AG10803 (cell line): ENCODE data around the gene SEC22C.
"Not testable (repeated sequence)": the region's sequence is repeated elsewhere in the genome, so short reads cannot be mapped to it uniquely, and the experiment has no call there.

Source experiments
- DNase-seq: peaks from one replicate; pipeline ENCODE4 v3.0.0; 2010; ENCODE audit warnings: low read depth
- H3K4me3 ChIP-seq: 2 replicates; pipeline ENCODE4 v1.5.1; 2011; ENCODE audit warnings: mild to moderate bottlenecking, low read length, control low read depth
- TF ChIP-seq, protein P1 (sequence below): conservative IDR thresholded peaks from 2 replicates; pipeline ENCODE4 v1.5.1; 2011; ENCODE audit warnings: mild to moderate bottlenecking, low read length, control low read depth, inconsistent platforms

SEC22C gene

GRCh38 chr3:42605546-42606173, 23.9 kb upstream of the SEC22C start:
- no peak overlapping the region for H3K4me3 ChIP-seq
- TF ChIP-seq, protein P1, sequence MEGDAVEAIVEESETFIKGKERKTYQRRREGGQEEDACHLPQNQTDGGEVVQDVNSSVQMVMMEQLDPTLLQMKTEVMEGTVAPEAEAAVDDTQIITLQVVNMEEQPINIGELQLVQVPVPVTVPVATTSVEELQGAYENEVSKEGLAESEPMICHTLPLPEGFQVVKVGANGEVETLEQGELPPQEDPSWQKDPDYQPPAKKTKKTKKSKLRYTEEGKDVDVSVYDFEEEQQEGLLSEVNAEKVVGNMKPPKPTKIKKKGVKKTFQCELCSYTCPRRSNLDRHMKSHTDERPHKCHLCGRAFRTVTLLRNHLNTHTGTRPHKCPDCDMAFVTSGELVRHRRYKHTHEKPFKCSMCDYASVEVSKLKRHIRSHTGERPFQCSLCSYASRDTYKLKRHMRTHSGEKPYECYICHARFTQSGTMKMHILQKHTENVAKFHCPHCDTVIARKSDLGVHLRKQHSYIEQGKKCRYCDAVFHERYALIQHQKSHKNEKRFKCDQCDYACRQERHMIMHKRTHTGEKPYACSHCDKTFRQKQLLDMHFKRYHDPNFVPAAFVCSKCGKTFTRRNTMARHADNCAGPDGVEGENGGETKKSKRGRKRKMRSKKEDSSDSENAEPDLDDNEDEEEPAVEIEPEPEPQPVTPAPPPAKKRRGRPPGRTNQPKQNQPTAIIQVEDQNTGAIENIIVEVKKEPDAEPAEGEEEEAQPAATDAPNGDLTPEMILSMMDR = no peak
- no peak for DNase-seq

GRCh38 chr3:42602961-42603360, 21.2 kb upstream of the SEC22C start:
- DNase-seq = no peak
- TF ChIP-seq, protein P1 = no peak
- H3K4me3 ChIP-seq = no peak overlapping the region

DNA sequence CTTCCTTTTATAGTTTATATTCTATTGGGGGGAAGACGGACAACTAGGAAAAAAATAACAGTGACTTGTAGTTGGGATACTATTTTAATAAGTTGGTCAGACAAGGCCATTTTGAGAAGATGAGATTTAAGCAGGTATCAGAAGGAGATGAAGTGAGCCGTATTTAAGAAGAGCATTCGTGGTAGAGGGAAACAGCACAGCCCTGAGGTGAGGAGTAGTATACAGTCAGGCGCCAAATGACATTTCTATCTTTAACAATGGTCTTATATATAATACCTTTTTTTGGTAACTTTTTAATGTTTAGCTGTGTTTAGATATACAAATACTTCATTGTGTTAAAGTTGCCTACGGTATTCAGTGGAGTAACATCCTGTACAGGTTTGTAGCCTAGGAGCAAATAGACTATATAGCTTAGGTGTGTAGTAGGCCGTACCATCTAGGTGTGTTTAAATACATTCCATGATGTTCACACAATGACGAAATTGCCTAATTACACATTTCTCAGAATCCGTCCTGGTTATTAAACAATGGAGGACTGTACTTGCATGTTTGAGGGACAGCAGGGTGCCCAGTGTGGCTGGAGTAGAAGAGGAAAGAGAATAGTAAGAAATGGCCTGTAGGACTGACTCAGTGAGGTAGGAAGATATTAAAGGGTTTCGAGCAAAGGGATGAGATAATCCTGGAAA, 20.3 kb upstream of the SEC22C start:
- TF ChIP-seq, protein P1 = peak; percentile 16; the same call in 1 of the 2 replicates
- no peak for DNase-seq
- peak overlapping the region; percentile 66 for H3K4me3 ChIP-seq

DNA sequence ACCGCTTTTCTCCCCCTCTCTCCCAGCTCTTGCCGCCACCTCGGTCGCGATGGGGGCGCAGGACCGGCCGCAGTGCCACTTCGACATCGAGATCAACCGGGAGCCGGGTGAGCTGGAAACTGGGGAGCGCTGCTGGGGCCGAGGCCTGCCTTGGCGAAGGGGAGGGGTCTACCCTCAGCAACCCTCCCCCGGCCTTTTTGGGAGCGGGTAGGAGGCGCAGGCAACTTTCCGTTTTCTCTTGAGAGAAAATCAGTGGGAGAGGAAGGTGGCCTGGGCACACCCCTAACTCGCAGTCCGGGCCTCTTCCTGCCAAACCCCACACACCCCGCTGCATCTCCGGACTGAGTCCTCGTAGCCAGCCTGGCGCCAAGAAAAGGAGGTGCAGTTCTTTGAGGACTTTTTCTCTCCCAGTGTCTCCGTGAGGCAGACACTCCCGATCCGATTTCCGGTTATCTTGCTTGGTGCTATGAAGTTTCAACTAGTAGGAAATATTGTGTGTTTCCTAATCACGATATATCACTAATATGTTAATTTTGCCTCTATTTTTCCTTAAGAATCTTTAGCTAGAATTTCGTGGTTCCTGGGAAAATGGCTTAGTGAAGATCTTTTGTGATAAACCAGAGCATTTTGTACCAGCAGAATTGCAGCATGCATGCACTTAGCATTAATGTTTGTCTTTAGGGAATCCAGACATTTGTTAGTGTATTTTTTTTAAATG, 19.4 kb upstream of the SEC22C start:
- TF ChIP-seq, protein P1 = peak; percentile 21; the same call in 1 of the 2 replicates
- peak overlapping the region; percentile 66 for H3K4me3 ChIP-seq
- DNase-seq = peak; percentile 68

DNA sequence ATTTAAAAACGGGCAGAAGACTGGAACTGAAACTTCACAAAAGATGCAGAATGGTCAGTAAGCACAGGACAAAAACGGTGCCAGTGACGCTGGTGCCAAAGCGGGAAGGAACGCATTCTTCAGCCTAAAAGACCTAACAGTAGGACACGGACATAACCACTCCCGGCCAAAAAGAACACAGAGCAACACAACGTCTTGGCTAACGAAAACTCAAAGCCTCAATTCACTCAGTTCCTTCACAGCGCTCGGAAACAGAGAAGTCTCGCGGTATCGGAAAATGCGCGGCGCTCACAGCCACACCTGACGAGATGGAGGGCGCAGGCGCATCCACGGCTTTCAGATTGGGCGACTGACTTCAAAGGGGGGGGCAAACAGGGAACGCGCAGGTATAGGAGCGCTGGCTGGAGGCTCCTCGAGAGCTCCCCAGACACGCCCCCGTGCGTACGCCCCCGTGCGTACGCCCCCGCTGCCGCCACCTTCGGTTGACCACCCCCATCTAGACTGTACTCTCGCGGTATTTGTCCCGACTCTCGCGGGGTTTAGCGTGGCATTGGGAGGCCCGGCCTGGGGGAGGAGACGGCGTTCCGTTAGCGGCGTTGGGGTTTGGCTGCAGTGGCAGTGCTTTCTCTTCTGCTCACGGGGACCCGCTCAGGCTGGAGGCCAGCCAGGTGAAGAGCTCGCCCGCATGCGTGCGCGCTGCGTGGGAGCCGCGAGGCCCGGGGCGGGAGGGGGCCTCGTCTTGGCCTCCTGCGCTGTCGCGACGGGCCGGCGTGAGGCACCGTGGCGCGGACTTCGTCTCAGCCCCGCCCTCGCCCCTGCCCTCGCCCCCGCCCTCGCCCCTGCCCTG, 18.6 kb upstream of the SEC22C start, which contains the start of gene NKTR:
Gene NKTR, plus strand, starts transcription at position 576 of the 847 bp plus-strand sequence. CDS start 321 bp downstream, outside the sequence.
- TF ChIP-seq, protein P1 = peak; percentile 9; the same call in 1 of the 2 replicates
- peak within 1 kb of the TSS; percentile 66 for H3K4me3 ChIP-seq
- DNase-seq = peak; percentile 95

DNA sequence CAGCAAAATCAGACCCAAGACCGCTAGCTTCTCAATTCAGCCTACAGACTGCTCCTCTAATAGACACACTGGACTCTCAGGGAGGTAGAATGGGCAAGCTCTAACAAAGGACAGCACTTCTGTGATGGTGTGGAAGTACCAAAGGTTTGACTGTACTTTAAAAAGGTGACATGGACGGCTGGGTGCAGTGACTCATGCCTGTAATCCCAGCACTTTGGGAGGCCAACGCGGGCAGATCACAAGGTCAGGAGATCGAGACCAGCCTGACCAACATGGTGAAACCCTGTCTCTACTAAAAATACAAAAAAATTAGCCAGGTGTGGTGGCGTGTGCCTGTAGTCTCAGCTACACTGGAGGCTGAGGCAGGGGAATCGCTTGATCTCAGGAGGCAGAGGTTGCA, 15.3 kb upstream of the SEC22C start:
- not testable (repeated sequence) for H3K4me3 ChIP-seq, DNase-seq

DNA sequence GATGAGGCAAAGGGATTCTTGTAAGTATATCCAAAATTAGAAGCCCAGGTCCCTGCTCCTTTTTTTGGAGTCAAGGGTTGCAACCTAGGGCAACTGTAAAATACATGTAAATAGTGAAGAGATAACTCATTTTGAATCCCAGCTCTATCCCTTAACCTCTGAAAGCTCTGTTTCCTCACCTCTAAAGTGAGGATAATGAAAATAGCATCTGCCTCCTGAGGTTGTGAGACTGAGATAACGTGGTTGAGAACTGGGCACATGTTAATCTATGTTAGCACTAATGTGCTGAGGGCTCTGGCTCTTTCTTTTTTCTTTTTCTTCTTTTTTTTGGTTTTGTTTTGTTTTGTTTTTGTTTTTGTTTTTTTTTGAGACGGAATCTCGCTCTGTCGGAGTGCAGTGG, 13.9 kb upstream of the SEC22C start:
- TF ChIP-seq, protein P1 = no peak
- DNase-seq = no peak
- H3K4me3 ChIP-seq = no peak overlapping the region
